ENCODE data around the gene FN3K. TPM values are rescaled to one million over a fixed set of nuclear protein-coding genes. Genes with fewer than 3 reads are reported as not detected.
"Not testable (repeated sequence)": the region's sequence is repeated elsewhere in the genome, so short reads cannot be mapped to it uniquely, and the experiment has no call there.

Gene FN3K
- total RNA-seq, 4 donors from 2014 or later: 3.4 to 22.7 (median 6.5) TPM

DNA sequence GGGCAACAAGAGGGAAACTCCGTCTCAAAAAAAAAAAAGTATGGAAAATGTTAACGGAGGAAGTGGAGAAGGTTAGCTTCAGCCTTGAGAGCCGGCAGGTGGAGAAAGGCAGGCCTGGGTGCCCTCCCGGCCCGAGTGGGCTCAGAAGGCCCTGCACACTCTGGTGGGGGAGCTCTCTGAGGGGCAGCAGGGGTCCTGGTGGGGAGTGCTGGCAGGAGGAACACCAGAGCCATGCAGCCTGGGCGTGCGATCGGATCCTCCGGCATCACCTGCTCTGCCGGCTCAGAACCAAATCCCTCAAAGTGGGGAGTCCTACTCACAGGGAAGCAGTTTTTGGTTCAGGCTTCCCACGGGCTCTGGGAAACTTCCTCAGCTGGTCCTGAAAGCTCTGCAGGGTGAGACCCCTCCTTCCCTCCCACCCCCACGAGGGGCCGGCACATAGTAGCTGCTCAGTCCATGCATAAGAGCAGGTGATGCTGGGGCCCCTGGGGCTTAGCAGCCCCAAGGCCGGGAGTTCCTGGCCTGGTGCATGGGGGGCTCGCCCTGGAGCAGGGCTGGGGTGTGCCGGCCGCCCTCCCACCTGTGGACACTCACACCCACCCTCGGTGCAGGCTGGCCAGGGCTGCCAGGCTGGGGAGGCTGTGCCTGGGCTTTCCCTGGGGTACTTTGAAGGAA, 1.2 kb downstream of the FN3K start:
- DNase-seq (ENCODE audit: extremely low spot score): no peak
- intact Hi-C loops (cut with DNase I): no loop called here
- H3K27me3 ChIP-seq: no peaks in the 10 kb centered on the region
- peak overlapping the region; percentile 87 to 91 (median 88) for H3K27ac ChIP-seq (replicated peaks in 1 of 4)
- H3K9me3 ChIP-seq: peaks cover 0 to 14% (median 2%) of the 10 kb centered on the region in 4 donors
- no peak for TF ChIP-seq POLR2AphosphoS5 (IDR thresholded peaks at IDR 0.05)
- TF ChIP-seq, protein P1, sequence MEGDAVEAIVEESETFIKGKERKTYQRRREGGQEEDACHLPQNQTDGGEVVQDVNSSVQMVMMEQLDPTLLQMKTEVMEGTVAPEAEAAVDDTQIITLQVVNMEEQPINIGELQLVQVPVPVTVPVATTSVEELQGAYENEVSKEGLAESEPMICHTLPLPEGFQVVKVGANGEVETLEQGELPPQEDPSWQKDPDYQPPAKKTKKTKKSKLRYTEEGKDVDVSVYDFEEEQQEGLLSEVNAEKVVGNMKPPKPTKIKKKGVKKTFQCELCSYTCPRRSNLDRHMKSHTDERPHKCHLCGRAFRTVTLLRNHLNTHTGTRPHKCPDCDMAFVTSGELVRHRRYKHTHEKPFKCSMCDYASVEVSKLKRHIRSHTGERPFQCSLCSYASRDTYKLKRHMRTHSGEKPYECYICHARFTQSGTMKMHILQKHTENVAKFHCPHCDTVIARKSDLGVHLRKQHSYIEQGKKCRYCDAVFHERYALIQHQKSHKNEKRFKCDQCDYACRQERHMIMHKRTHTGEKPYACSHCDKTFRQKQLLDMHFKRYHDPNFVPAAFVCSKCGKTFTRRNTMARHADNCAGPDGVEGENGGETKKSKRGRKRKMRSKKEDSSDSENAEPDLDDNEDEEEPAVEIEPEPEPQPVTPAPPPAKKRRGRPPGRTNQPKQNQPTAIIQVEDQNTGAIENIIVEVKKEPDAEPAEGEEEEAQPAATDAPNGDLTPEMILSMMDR (IDR thresholded peaks at IDR 0.05): no peak
- no peak for TF ChIP-seq EP300 (IDR thresholded peaks at IDR 0.05)
- no peak for TF ChIP-seq POLR2A (IDR thresholded peaks at IDR 0.05; ENCODE audit: low read depth)
- peak overlapping the region; percentile 12 to 94 (median 84) for H3K4me3 ChIP-seq
- peaks cover 23 to 44% (median 34%) of the 10 kb centered on the region in 4 donors for H3K36me3 ChIP-seq
- 76% methylated on average over 11 of the region's 18 CpGs for WGBS
- peaks cover 10 to 35% (median 30%) of the 10 kb centered on the region in 4 donors for H3K4me1 ChIP-seq

DNA sequence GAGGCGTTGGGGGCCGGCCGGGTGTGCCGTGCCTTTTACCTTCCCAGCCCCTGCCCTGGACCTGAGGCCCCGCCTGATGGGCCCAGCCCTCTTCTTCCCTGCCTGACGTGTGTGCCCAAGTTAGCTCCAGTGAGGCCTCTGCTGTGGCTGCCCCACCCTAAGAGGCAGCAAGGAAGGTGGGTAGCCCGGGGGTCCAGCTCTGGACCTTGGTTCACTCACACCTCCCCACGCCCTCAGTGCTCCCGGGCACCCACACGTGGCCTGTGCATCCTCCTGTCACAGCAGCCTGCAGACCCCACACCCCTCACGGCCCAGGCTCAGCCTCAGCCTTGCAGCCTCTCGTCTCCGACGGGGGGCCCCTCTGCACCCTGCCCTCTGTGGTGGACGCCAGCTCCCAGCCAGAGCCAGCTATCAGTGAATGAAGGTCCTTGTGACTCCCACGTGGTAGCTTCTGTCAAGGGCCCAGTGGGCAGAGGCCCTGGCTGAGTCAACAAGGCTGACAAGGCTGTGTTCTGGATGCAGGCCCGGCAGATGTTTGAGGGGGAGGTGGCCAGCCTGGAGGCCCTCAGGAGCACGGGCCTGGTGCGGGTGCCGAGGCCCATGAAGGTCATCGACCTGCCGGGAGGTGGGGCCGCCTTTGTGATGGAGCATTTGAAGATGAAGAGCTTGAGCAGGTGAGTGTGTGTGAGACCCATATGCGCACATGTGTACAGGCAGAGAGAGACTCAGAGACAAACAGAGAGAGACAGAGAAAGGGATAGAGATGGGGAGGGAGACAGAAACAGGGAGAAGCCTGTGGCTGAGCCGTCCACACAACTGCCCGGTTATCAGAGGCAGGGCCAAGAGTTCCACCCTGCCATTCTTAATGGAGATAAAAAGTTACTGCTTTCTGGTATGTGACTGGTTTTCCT, 2.8 kb downstream of the FN3K start:
- TF ChIP-seq EP300 (IDR thresholded peaks at IDR 0.05) (no peak), POLR2AphosphoS5 (IDR thresholded peaks at IDR 0.05) (no peak), POLR2A (IDR thresholded peaks at IDR 0.05; ENCODE audit: low read depth) (no peak)
- TF ChIP-seq, protein P1 (IDR thresholded peaks at IDR 0.05): no peak
- H3K36me3 ChIP-seq: peaks cover 37 to 53% (median 48%) of the 10 kb centered on the region in 4 donors
- H3K4me1 ChIP-seq: peaks cover 10 to 35% (median 30%) of the 10 kb centered on the region in 4 donors
- H3K4me3 ChIP-seq: no peak overlapping the region
- no peaks in the 10 kb centered on the region for H3K27me3 ChIP-seq
- peaks cover 0 to 14% (median 2%) of the 10 kb centered on the region in 4 donors for H3K9me3 ChIP-seq
- no peak for DNase-seq (ENCODE audit: extremely low spot score)
- H3K27ac ChIP-seq (replicated peaks in 1 of 4): no peak overlapping the region
- 84% methylated on average over 15 of the region's 26 CpGs for WGBS
- intact Hi-C loops (cut with DNase I): no loop called here

DNA sequence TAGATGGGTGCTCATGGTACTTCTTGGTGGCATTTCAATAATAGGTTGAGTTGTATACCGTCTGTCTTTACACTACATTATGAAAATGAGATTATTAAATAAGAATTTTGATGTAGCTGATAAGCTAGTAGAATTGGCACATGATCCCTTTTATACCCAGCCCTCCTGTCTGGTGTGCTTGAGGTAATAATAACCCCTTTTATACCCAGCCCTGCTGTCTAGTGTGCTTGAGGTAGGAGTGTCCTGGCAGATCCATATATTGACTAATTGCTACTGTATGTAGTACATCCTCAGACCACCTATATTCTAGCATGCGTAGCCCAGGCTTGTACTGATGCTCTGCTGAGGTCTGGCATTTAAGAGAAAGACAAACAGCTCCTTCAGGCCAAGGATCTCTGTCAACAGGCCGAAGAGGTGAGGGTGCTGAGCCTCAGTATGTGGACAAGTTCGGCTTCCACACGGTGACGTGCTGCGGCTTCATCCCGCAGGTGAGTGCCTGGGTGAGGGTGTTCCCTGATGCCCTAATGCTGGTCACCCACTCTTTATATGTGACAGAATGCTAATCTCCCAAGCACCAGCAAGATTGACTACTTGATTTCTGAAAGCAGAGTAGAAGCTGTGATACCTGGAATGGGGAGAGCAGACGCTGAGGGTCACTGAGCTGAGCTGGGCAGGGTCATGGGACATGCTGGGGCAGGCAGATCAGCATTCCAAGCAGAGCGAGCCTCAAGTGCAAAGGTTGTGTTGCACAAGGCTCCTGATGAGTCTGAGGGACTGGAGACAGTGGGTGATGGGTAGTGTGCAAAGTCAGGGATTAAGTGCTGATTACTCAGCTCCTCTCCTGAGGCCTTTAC, 5.7 kb downstream of the FN3K start:
- Histone ChIP-seq H3K9me3 (peaks cover 0 to 8% (median 2%) of the 10 kb centered on the region in 4 donors), H3K4me1 (peaks cover 3 to 19% (median 17%) of the 10 kb centered on the region in 4 donors), H3K36me3 (peaks cover 41 to 64% (median 53%) of the 10 kb centered on the region in 4 donors), H3K27me3 (no peaks in the 10 kb centered on the region), H3K27ac (replicated peaks in 1 of 4) (no peak overlapping the region), H3K4me3 (no peak overlapping the region)
- no peak for DNase-seq (ENCODE audit: extremely low spot score)
- intact Hi-C loops (cut with DNase I): no loop called here
- WGBS: 96% methylated on average over 10 of the region's 10 CpGs
- TF ChIP-seq POLR2A (IDR thresholded peaks at IDR 0.05; ENCODE audit: low read depth): no peak
- no peak for TF ChIP-seq POLR2AphosphoS5 (IDR thresholded peaks at IDR 0.05)
- no peak for TF ChIP-seq EP300 (IDR thresholded peaks at IDR 0.05)
- TF ChIP-seq, protein P1 (IDR thresholded peaks at IDR 0.05): no peak

DNA sequence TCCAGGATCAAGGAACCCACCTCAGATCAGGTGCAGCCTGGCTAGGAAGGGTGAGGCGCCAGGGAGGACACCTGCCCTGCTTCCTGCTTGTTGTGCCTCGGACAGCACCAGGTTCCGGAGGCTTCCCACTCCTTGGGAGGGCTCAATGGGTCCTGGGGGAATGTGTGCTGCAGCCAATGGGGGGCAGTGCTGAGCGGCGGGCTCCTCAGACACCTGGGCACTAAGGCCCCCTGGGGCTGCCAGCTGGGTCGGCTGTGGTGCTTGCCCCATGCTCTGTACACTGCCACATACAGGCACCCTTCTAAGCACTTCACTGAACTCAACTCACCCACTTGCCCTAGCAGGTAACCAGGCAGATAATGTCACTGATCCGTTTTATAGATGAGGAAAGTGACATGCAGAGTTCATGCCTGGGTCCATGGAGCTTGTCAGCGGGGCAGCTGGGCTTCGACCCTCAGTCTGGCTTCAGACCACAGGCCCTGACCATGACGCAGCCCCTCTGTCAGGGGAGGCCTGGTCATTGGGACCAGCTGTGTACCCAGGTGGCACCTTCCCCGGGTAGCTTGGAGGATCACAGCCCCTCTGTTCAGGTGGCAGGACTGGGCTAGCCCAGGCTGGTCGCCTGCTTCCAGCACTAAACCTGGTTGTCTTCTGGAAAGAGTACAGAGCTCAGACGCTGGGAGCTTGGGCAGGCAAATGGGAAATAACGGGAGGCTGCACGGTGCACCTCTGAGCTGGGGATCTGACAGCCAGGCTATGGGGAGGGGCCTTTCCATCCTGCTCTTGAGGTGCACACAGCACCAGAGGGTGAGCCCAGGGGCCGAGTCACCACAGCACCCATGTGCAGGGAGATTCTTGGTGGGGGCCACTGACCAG, 8.2 kb downstream of the FN3K start:
- 96% methylated on average over 14 of the region's 16 CpGs for WGBS
- H3K27ac ChIP-seq (replicated peaks in 1 of 4): no peak overlapping the region
- peaks cover 0 to 12% (median 2%) of the 10 kb centered on the region in 4 donors for H3K9me3 ChIP-seq
- H3K4me3 ChIP-seq: no peak overlapping the region
- no peaks in the 10 kb centered on the region for H3K27me3 ChIP-seq
- DNase-seq (ENCODE audit: extremely low spot score): no peak
- H3K36me3 ChIP-seq: peaks cover 41 to 56% (median 49%) of the 10 kb centered on the region in 4 donors
- TF ChIP-seq, protein P1 (IDR thresholded peaks at IDR 0.05): no peak
- TF ChIP-seq EP300 (IDR thresholded peaks at IDR 0.05) (no peak), POLR2AphosphoS5 (IDR thresholded peaks at IDR 0.05) (no peak), POLR2A (IDR thresholded peaks at IDR 0.05; ENCODE audit: low read depth) (no peak)
- intact Hi-C loops (cut with DNase I): no loop called here
- H3K4me1 ChIP-seq: no peaks in the 10 kb centered on the region

DNA sequence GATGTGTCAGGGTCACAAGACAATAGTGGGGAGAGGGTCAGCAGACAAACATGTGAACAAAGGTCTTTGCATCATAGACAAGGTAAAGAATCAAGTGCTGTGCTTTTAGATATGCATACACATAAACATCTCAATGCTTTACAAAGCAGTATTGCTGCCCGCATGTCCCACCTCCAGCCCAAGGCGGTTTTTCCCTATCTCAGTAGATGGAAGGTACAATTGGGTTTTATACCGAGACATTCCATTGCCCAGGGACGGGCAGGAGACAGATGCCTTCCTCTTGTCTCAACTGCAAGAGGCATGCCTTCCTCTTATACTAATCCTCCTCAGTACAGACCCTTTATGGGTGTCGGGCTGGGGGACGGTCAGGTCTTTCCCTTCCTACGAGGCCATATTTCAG, 9.3 kb downstream of the FN3K start:
- H3K4me3 ChIP-seq; intact Hi-C loops (cut with DNase I); DNase-seq (ENCODE audit: extremely low spot score); H3K27me3 ChIP-seq; H3K27ac ChIP-seq (replicated peaks in 1 of 4); H3K4me1 ChIP-seq: not testable (repeated sequence)
- WGBS: 77% methylated on average over 7 of the region's 7 CpGs
- peaks cover 0 to 12% (median 2%) of the 10 kb centered on the region in 4 donors for H3K9me3 ChIP-seq
- H3K36me3 ChIP-seq: peaks cover 37 to 51% (median 43%) of the 10 kb centered on the region in 4 donors

All from esophagus muscularis mucosa (tissue), 4 donors.